NCI-H82 (cell line): ENCODE measurements around the gene PPP1R14D.
A peak's percentile ranks its signal among the peaks of the same experiment; 100 is the strongest.

Experiments used
- DNase-seq: peaks from one replicate; lab custom pipeline; 2025; lab: John Stamatoyannopoulos, UW

Gene PPP1R14D

DNA sequence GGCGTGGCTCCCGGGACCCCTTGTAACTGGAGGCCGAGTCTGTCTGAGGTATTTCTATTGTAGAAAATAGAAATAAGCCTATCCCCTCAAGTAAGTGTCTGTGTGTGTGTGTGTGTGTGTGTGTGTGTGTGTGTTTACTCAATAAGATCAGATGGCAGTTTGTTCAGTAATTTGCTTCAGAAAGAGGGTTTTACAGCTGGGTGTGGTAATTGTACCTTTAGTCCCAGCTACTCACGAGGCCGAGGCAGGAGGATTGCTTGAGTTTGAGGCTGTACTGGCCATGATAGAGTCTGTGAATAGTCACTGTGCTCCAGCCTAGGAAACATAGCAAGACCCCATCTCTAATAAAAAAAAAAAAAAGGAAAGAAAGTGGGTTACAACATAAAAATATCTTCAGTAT is 24.0 kb upstream of the PPP1R14D start:
- DNase-seq: no peak

DNA sequence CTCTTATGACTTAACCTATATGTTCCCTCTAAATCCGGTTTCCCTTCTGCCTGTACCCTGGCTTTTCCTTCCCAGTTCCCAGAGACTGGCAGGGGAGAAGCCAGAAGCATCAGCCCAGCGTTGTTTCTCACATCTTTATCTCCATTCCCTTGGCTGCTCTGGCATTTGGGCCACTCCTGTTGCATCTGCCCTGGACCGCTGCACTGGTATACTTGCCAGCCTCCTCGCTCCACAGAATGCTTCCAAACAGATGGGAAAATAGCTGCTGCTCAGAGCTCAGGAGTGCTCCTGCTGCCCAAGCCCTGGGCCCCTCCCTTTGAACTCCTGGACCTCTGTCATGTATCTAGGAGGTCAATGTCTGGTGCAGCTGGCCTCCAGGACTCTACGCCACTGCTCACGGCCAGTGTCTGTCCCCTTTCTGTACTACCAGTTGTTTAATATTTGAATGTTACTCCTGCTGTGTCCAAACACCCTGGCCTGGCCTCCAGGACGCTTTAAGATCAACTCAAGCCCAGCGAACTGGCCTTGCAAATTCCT is 22.1 kb upstream of the PPP1R14D start:
- peak; percentile 47 for DNase-seq

- peak; percentile 97 for DNase-seq
Measured at GRCh38 chr15:40847223-40847961, 18.9 kb upstream of the PPP1R14D start.

DNA sequence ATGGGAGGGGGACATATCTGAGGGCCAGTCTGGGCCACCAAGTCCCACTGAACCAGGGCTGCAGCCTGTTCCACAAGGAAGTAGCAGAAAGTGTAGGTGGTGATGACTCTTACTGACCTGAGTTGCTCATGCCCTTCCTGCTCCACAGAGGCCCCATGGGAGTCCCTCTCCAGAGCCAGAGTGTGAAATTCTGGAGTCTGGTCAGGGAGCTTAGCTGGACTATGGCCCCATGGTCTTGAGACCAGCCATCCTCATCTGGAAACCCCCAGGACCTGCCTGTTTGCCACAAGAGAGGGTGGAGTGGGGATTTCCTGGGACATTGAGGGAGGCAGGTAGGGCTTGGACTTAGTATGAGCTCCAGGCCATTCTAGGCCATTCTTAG is 18.3 kb upstream of the PPP1R14D start:
- no peak for DNase-seq

- DNase-seq: peak; percentile 62
Measured at GRCh38 chr15:40845511-40846284, 17.2 kb upstream of the PPP1R14D start.

DNA sequence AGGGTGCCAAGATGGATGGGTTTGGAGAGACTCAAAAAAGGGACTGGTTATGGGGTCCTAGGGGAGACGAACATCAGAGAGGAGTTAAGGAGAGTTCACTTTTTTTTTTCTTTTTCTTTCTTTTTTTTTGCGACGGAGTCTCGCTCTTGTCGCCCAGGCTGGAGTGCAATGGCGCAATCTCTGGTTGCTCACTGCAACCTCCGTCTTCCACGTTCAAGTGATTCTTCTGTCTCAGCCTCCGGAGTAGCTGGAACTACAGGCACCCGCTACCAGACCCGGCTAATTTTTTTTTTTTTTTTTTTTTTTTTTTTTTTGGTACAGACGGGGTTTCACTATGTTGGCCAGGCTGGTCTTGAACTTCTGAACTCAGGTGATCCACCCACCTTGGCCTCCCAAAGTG is 16.5 kb upstream of the PPP1R14D start:
- no peak for DNase-seq

DNA sequence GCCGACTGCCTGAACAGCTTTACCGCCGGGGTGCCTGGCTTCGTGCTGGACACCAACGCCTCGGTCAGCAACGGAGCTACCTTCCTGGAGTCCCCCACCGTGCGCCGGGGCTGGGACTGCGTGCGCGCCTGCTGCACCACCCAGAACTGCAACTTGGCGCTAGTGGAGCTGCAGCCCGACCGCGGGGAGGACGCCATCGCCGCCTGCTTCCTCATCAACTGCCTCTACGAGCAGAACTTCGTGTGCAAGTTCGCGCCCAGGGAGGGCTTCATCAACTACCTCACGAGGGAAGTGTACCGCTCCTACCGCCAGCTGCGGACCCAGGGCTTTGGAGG is 16.2 kb upstream of the PPP1R14D start:
- no peak for DNase-seq

GRCh38 chr15:40843885-40844695 is 15.6 kb upstream of the PPP1R14D start, which contains the start of gene SPINT1:
Gene SPINT1, plus strand, starts transcription at chr15:40844048. Its CDS starts 507 bp downstream, at chr15:40844555.
- no peak for DNase-seq

- no peak for DNase-seq
Measured at GRCh38 chr15:40843261-40843884, 14.9 kb upstream of the PPP1R14D start.

DNA sequence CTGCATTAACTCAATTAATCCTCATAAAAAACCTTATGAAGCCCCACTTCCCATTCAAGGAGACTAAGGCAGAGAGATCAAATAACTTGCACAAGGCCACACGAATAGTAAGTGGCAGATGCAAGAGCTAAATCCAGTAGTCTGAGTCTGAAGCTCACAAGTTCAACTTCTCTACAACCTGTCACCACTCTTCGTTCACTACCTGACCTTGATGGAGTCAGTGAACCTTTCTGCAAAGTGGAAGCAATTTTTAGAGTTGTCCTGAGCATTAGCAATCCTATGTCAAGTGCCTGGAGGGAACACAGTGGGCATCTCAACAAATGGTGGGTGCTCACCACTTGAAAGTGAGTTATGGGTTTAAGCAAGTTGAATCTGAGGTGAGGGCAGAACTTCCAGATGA is 13.2 kb upstream of the PPP1R14D start:
- DNase-seq: no peak

DNA sequence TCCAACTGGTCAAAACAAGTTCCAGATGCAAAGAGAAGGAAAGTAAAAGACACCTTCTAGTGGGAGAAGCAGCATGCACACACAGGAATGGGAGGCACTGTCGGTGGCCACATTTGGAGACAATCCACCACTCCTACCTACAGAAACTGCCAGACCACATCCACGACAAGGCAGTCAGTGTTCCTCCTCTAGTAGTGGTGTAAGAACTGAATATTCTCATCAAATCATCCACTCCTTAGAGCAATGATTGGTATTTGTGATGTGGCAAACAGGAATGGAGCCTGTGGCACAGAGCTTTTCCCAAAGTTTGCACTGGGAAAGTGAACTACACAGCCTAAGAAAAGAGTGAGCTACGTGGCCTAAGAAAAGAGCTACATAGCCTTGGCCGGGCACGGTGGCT is 10.2 kb upstream of the PPP1R14D start:
- DNase-seq: no peak

DNA sequence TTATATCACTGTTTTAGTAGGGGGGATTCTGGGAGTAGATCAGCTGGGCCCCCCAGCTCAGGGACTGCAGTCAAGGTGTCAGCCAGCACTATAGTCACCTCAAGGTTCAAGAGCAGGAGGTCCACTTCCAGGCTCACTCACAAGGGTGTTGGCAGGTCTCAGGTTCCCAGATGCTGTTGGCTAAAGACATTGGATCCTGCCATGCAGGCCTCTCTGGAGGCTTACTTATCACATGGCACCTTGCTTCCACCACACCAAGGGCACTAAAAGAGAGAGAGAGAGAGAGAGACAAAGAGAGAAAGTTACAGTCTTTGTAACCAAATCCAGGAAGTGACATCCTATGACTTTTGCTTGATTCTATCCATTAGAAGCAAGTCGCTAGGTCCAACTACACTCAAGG is 7.5 kb upstream of the PPP1R14D start:
- DNase-seq: no peak

DNA sequence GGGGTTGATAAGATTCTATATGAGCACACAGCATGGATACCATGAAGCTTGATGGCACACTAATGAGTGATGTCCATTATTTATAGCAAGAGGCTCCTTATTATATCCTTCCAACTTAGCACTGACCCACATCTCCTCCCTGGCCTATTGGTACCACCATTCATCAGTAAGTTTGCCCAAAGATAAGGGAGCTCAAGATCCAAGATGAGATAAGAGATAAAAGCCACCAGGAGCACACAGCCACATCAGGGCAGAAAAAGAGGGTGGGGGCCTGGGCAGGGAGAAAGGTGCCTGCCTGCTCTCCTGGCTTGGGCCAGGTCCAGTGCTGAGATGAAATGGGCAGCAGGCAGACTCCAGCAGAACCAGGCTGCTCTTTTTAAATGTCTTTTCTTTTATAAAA is 4.4 kb upstream of the PPP1R14D start:
- DNase-seq: no peak

- DNase-seq: no peak
Measured at GRCh38 chr15:40831861-40832260, 3.4 kb upstream of the PPP1R14D start.

DNA sequence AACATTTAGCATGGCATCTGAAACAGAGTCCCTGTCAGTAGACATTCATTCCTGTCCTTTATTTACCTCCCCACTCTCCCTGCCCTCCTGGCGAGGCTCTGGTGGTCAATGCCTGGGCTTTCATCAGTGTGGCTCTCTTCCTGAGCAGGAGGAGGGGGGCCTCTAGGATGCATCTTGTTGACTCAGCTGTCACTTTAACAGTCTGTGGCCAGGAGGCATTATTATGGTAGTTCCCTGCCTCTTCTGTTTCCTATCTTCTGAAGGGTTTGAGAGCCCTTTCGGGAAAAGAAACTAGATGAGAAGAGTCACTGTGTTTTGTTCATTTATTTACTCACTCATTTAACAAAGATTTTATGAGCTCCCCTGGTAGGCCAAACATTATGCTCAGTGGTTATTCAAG is 2.4 kb upstream of the PPP1R14D start:
- DNase-seq: no peak

DNA sequence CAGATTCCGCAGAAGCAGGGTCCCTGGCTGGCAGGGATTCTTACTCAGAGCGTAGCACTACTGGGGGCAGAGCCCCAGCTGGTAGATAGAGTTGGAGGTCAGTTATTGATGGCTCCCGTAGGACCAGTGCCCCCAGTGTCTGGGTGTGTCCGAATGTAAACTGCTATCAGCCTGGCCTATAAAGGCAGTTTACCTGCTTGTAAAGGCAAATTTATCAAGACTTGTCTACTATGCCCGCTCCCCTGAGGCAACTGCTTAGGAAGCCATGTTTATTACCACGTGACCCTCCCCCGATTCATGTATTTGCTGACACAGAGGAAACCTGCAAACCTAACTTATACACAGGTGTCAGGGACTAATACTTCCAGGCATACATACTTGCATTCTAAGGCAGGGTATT is 607 bp upstream of the PPP1R14D start:
- DNase-seq: no peak

DNA sequence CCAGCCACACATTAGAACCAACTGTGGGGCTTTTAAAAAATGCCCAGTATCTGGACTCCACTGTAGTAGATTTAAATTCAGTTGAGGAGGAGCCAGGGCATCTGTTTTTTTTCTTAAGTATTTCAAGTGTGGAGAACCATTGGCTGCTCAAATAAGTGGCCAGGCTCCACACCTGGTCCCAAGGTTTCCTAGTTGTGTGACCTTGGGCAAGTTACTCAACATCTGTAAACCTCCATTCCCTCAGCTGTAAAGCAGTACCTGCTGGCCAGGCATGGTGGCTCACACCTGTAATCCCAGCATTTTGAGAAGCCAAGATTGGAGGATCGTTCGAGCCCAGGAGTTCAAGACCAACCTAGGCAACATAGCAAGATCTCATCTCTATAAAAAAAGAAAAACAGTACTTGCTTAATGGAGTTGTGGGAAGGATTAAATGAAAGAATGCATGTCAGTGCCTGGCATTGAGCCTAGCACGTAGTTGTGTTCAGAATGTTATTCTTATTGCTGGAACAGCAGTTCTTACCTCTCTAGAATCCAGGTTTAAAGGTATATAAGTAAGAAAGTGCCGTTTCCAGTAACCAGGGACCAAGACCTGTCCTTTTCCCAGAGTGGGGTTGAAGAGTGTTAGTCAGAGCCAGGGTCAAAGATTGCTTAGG is 2.0 kb downstream of the PPP1R14D start:
- DNase-seq: no peak

GRCh38 chr15:40825661-40826422 is 2.7 kb downstream of the PPP1R14D start:
- DNase-seq: no peak

GRCh38 chr15:40823572-40824343 is 4.8 kb downstream of the PPP1R14D start:
- DNase-seq: no peak

GRCh38 chr15:40821195-40821594 is 7.3 kb downstream of the PPP1R14D start:
- no peak for DNase-seq
